ENCODE measurements around the gene LRRC32.

DNA sequence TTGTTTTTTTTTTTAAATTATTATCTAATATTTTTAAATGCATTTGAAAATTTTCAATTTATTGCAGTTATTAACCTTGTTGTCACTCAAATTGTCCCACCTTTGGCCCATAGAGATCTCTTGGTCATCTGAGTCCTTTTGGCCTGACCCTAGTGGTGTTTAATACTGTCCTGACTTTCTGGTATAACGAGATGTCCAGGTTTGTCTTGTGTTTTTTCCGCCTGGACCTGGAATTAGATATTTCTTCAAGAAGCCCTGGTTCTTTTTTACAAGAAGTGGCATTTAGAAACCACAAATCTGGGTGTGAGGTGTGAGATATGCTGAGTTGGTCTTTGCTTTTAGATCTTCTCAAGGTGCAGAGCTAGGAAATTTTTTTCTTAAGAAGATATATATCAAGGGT is 38.1 kb downstream of the LRRC32 start:
- TF ChIP-seq CTCF (IDR thresholded peaks at IDR 0.05), result no peak
- TF ChIP-seq POLR2A (IDR thresholded peaks at IDR 0.05), result no peak
- no peak for TF ChIP-seq POLR2AphosphoS5 (IDR thresholded peaks at IDR 0.05)
- TF ChIP-seq EP300 (IDR thresholded peaks at IDR 0.05), result no peak
